ENCODE data around the gene RPL13.

Gene RPL13

GRCh38 chr16:89545044-89545830, 15.2 kb upstream of the RPL13 start:
- no peak for DNase-seq (ENCODE audit: low read depth)

- no peak for DNase-seq (ENCODE audit: low read depth)
These were observed 14.5 kb upstream of the RPL13 start for GRCh38 chr16:89545831-89546574.

GRCh38 chr16:89546781-89547180, 13.7 kb upstream of the RPL13 start:
- DNase-seq (ENCODE audit: low read depth): no peak

GRCh38 chr16:89547291-89547690, 13.2 kb upstream of the RPL13 start:
- no peak for DNase-seq (ENCODE audit: low read depth)

- DNase-seq (ENCODE audit: low read depth): no peak
These were observed 12.6 kb upstream of the RPL13 start for GRCh38 chr16:89547860-89548259.

- DNase-seq (ENCODE audit: low read depth): no peak
These were observed 12.0 kb upstream of the RPL13 start for GRCh38 chr16:89548344-89549006.

- no peak for DNase-seq (ENCODE audit: low read depth)
These were observed 11.3 kb upstream of the RPL13 start for GRCh38 chr16:89549007-89549700.

GRCh38 chr16:89550421-89551007, 10.0 kb upstream of the RPL13 start:
- no peak for DNase-seq (ENCODE audit: low read depth)

GRCh38 chr16:89552329-89552728, 8.2 kb upstream of the RPL13 start:
- DNase-seq (ENCODE audit: low read depth): no peak

GRCh38 chr16:89552913-89553312, 7.6 kb upstream of the RPL13 start:
- no peak for DNase-seq (ENCODE audit: low read depth)

GRCh38 chr16:89553733-89554132, 6.7 kb upstream of the RPL13 start:
- DNase-seq (ENCODE audit: low read depth): no peak

GRCh38 chr16:89554343-89554742, 6.1 kb upstream of the RPL13 start:
- DNase-seq (ENCODE audit: low read depth): no peak

GRCh38 chr16:89555265-89555664, 5.2 kb upstream of the RPL13 start:
- no peak for DNase-seq (ENCODE audit: low read depth)

GRCh38 chr16:89555780-89556179, 4.7 kb upstream of the RPL13 start:
- DNase-seq (ENCODE audit: low read depth): no peak

- peak; percentile 81 for DNase-seq (ENCODE audit: low read depth)
These were observed 3.5 kb upstream of the RPL13 start for GRCh38 chr16:89556750-89557689.

GRCh38 chr16:89557690-89558490, 2.6 kb upstream of the RPL13 start:
- no peak for DNase-seq (ENCODE audit: low read depth)

GRCh38 chr16:89561142-89561883, 831 bp downstream of the RPL13 start:
- DNase-seq (ENCODE audit: low read depth): no peak

GRCh38 chr16:89561884-89562599, 1.6 kb downstream of the RPL13 start:
- DNase-seq (ENCODE audit: low read depth): no peak

- no peak for DNase-seq (ENCODE audit: low read depth)
These were observed 2.5 kb downstream of the RPL13 start for GRCh38 chr16:89562939-89563338.

All from activated T-cell treated with anti-CD3 and anti-CD28 coated beads for 1 hour (primary cell).